HG03460 (cell line): ENCODE results near the gene APBA2.
"Not testable (repeated sequence)": the region's sequence is repeated elsewhere in the genome, so short reads cannot be mapped to it uniquely, and the experiment has no call there.

ENCODE experiments used
- ATAC-seq: cut with Tn5 transposase; IDR thresholded peaks from one replicate; pipeline ENCODE4 v1.9.1; 2021; ENCODE audit not compliant: unreplicated experiment

APBA2 gene

DNA sequence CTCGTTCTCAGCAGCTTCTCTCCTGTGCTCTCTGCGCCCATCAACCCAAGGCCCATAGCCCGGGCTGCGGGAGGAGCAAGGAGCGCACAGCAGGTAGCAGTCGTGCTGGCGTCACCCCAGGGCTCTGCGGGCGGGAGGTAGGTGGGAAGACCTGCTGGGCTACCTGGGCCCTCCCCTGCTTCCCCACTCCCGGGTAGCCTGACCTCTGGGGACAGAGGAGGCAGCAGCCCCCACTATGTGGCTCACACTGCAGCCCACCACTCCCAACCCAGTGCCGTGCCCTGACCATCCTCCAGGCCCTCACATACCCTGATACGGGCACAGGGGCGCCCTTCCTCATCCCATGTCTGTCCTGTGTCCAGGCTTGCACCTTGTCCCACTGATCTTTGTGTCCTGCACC, 212.9 kb downstream of the APBA2 start:
- no peak for ATAC-seq

- no peak for ATAC-seq
Measured at GRCh38 chr15:29099131-29099880, 213.5 kb downstream of the APBA2 start.

GRCh38 chr15:29100486-29101000, 214.8 kb downstream of the APBA2 start:
- no peak for ATAC-seq

DNA sequence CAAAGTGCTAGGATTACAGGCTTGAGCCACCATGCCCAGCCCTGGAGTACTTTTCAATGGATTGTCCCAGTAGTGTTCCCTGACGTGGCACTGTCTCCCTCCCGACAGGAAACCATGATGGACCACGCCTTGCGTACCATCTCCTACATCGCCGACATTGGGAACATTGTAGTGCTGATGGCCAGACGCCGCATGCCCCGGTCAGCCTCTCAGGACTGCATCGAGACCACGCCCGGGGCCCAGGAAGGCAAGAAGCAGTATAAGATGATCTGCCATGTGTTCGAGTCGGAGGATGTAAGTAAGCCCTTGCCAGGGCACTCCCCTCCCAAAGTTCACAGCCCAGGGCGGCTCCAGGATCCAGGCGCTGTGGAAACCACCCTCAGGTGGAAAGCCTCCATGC, 215.7 kb downstream of the APBA2 start:
- no peak for ATAC-seq

DNA sequence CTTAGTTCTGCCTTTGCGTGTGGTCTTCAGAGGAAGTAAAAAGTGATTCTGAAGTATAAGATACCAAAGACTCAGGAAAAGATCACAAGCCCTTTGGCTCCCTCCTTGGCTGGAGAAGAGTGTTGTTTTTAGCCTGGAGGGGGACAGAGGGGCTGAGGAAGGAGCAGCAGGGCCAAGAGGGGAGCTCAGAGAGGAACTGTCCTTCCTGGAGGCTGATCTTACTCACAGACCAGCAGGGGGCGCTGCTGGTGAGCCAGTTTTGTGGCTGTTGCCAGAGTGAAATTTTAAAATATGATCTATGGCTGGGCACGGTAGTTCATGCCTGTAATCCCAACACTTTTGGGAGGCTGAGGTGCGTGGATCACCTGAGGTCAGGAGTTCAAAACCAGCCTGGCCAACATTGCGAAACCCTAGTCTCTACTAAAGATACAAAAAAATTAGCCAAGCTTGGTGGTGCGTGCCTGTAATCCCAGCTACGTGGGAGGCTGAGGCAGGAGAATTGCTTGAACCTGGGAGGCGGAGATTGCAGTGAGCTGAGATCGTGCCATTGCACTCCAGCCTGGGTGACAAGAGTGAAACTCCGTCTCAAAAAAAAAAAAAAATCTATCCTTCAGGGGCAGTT, 216.5 kb downstream of the APBA2 start:
- ATAC-seq: not testable (repeated sequence)

DNA sequence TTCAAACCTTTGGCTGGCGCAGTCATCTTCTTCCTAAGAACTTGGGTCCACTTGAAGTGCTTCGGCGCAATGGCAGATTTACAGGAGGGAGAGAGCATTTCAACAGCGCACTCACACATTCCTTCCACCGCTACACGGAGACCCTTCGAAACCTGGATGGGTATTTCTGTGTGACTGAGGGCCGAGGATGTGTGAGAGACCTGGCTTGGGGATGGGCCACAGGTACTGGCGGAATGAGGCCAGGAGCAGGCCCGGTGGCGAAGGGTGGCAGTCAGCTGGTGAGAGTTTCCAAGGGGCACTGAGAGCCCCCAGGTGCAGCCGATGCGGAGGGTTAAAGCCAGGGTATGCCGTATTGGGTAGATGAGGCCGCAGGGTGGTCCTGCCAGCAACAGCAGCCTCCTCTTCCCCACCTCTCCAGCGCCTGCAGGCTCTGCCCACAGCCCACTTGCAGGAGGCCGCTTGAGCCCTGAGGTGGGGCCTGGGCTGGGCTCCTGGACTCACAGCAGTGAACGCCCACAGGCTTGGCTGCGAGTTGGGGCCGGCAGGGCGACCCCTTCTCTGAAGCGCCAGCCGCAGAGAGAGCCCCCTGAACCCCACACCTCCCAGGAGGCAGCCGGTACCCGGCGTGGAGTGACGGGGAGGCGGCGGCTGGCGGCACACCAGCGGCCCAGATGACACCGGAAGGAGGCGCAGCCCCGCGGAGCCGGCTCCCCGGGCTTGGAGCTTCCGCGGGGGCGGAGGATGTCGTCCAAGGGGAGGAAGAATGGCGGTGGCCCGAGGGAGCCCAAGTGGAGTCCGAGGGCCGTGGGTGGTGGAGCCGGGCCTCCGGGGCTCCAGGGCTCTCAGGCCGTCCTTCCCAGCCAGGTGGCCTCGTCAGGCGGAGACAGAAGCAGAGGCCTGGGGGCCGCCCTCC, 217.4 kb downstream of the APBA2 start:
- ATAC-seq: no peak

DNA sequence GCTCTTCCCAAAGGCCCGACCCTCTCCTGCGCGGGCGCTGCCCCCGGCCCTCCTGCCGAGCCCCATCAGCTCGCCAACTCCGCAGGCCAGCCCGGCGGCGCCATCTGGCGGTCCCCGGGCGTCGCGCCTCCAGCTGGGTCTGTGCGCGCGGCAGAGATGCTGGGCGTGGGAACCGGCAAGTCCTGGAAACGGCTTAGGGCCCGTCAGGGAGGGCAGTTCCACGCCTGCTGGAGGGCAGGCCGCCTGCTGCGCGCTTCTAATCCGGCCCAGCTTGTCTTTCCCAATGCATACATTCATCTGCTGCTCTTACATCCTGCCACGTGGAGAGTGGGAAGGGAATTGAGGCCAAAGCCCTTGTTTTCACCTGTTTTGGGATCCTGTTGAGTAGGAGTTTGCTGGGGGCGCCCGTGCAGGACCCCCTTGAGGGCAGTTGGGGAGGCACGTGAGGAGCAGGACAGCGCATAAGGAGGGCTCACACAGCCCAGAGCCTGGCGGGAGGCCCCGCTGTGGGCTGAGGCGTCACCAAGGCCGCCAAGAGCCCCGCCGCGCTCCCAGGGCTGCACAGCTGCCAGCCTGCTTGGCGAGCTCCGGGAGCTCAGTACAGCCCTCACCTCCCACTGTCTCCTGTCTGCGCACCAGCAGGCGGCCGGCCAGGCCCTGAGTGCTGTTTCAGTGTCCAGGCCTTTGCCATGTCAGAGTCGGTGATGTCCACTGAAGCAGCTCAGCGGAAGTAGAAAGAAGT, 218.2 kb downstream of the APBA2 start:
- ATAC-seq: no peak

DNA sequence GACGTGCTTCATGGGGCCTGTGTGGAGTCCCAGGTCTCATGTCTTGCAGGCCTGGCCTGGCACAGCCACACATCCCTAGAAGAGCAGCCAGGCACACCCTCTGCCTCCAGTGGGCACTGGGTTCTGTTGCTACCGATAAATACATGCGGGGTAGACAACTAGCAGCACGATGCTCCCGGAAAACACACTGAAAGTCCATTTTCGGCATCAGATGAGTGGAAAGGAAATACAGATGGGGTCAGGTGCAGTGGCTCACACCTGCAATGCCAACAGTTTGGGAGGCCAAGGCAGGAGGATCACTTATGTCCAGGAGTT, 218.7 kb downstream of the APBA2 start:
- no peak for ATAC-seq

DNA sequence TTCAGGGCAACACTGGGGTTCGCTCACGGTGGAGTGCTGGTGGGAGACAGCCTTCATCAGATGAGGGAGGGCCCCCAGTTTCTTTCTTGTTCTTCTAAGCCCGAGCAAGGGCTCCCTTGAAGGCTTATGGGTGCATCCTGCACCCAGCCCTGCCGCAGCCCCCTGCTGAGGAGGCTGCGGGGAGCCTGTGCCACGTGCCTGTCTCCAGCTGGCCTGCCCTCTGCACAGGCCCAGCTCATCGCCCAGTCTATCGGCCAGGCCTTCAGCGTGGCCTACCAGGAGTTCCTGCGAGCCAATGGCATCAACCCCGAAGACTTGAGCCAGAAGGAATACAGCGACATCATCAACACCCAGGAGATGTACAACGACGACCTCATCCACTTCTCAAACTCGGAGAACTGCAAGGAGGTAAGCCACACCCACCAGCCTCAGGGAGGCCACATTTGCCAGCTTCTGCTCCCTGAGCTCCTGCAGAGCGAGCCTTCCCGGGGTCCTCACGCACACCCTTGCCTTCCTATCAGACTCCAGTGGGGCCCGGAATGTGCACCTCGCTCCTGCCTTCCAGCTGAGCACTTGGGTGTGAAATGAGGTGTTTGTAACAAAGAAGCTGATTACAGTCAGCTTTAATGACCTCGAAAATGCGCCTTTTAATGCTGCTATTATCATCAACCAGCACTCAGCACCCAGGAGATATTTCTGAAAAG, 219.5 kb downstream of the APBA2 start:
- no peak for ATAC-seq

- no peak for ATAC-seq
Measured at GRCh38 chr15:29106116-29106515, 220.3 kb downstream of the APBA2 start.

DNA sequence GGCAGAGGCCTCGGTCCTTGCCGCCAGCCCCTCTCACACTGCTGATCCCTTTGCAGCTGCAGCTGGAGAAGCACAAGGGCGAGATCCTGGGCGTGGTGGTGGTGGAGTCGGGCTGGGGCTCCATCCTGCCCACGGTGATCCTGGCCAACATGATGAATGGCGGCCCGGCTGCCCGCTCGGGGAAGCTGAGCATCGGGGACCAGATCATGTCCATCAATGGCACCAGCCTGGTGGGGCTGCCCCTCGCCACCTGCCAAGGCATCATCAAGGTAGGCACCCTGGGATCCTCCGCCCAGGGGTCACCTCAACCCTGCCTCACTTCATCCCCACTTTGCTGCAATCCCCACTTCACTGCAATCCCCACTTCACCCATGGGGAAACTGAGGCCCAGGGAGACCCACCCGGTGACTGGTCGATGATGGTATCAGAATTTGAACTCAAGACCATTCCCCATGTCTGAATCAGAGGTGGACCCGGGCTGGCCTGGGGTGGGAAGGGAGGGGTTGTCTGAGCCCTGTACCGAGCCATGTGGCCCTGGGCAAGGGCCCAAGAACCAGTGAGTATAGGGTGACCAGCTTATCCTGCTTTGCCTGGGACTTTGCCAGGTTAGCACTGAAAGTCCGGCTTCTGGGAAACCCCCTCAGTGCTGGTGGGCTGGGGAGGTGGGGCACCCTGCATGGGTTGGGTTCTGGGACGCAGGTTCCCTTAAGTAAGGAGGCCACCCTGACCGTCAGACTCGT, 220.9 kb downstream of the APBA2 start:
- ATAC-seq: no peak

DNA sequence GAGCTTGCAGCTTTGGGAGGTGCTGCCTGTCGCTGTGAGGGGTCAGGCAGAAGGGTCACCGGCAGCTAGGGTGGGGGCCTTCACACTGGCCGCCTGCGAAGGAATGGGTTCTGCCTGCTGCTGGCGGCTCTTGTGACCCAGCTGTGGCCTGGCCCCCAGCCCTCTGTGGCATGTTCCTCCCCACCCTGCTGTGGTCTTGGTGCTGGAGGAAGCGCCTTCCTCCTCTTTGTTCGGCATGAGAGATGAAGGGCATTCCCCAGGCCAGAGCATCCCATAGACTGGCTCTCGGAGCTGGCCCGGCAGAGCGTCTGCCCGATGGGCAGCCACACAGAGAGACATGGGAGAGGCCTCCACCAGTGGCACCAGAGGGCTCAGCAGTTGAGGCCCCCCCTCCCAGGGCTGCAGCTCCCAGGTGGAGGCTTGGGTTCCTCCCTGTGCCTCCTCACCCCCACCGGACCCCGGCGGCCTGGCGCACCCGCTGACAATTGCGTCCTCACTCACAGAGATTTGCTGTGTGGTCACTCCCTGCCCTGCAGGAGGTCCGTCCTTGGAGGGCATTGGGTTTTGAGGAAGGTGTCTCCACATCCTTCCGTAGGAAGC, 221.6 kb downstream of the APBA2 start:
- ATAC-seq: no peak

- no peak for ATAC-seq
Measured at GRCh38 chr15:29107971-29108645, 222.3 kb downstream of the APBA2 start.

GRCh38 chr15:29109762-29110161, 224.0 kb downstream of the APBA2 start:
- no peak for ATAC-seq

GRCh38 chr15:29110176-29110575, 224.4 kb downstream of the APBA2 start:
- no peak for ATAC-seq

DNA sequence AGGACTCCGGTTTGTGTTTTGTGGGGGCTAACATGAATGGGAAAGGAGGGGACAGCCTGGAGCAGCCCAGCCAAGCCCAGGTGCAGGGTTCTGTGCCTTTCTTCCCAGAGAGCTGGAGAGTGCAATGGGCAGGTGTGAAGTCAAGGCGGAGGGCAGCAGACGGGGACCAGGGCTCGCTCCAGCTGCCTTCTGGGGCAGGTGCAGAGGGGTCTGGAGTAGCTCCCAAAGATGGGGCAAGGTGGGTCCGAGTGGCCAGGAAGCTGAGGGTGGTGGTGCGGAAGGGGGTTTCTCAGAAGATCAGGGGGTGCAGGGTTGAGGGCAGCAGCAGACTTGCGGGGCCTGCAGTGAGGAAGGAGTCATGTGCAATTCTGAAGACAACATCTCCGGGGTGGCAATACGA, 225.0 kb downstream of the APBA2 start:
- no peak for ATAC-seq

DNA sequence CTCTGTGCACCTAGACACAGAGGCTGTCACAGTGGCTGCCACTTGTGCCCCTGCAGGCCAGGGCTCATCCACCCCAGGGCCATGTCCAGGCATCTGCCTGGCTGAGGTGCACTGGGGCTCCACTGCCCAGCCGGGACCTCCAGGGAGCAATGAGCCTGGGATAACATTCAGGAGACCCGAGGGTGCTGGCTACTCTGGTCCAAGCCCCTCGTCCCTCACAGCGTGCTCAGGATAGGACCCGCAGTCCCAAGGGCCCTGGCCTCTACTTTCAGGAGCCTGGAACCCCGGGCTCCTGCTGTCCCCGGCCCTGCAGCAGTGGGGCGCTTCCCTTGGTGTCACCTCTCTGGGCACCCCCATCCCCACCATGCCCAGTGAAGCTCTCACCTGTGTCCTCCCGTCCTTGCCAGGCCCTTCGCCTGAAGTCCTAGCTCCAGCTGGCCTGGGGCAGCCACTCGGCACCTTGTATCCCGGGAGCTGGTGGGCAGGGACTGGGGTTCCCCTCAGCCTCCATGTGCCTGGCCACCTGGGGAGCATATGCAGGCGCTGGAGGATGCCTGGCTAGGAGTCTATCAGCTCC, 226.0 kb downstream of the APBA2 start:
- ATAC-seq: no peak
